IMR-90 (cell line): Measurements from ENCODE around the gene ADGRG6. TPM values are rescaled to one million over a fixed set of nuclear protein-coding genes. Genes with fewer than 3 reads are reported as not detected.

Experiments
- ATAC-seq: fragments of 200-7000 bp; cut with Tn5 transposase; 2 replicates; pipeline ENCODE4 v1.9.1; 2020; ENCODE audit warnings: low read depth, mild to moderate bottlenecking, moderate library complexity
- BruUV-seq: library from RNA; stranded (reverse); fragments of 400-500 nt; replicated peaks from 2 replicates; lab custom pipeline; 2021; lab: Mats Ljungman, UMichigan
- CTCF ChIA-PET: fragments of 300-600 bp; formaldehyde crosslinking; extraction: SDS; loops from one replicate; lab custom pipeline; 2021; ENCODE audit warnings: antibody characterized with exemption; lab: Yijun Ruan, JAX
- POLR2A ChIA-PET: fragments of 300-600 bp; sonication (Branson Sonifier 250); formaldehyde crosslinking; loops from one replicate; lab custom pipeline; 2022; ENCODE audit warnings: antibody characterized with exemption; ENCODE audit not compliant: unreplicated experiment; lab: Charles Lee
- DNase-seq: peaks from one replicate; pipeline ENCODE4 v3.0.0; 2013
- H2AFZ ChIP-seq: replicated peaks from 2 replicates; pipeline ENCODE3; 2013; ENCODE audit warnings: low read length, mild to moderate bottlenecking; ENCODE audit not compliant: poor library complexity
- H2AK5ac ChIP-seq: 2 replicates; pipeline ENCODE4 v1.6.1; 2013; ENCODE audit warnings: low read depth, low read length, inconsistent platforms
- H2AK9ac ChIP-seq: replicated peaks from 2 replicates; pipeline ENCODE3; 2013; ENCODE audit warnings: mild to moderate bottlenecking, low read depth, low read length, moderate library complexity; ENCODE audit not compliant: poor library complexity
- H2BK120ac ChIP-seq: 2 replicates; pipeline ENCODE4 v1.6.1; 2013; ENCODE audit warnings: low read depth, low read length, inconsistent platforms
- H2BK15ac ChIP-seq: 3 replicates; pipeline ENCODE4 v1.6.1; 2013; ENCODE audit warnings: low read depth, low read length, inconsistent platforms
- H2BK20ac ChIP-seq: 2 replicates; pipeline ENCODE4 v1.6.1; 2013; ENCODE audit warnings: low read depth, mild to moderate bottlenecking, inconsistent platforms, low read length, moderate library complexity
- H2BK5ac ChIP-seq: 2 replicates; pipeline ENCODE4 v1.6.1; 2013; ENCODE audit warnings: mild to moderate bottlenecking, low read depth, low read length, inconsistent platforms; ENCODE audit not compliant: poor library complexity, severe bottlenecking
- H3K14ac ChIP-seq: replicated peaks from 2 replicates; pipeline ENCODE4 v1.6.1; 2013; ENCODE audit warnings: low read depth, low read length, inconsistent platforms
- H3K18ac ChIP-seq: 2 replicates; pipeline ENCODE4 v1.6.1; 2013; ENCODE audit warnings: low read depth, low read length, control low read depth
- H3K23ac ChIP-seq: 2 replicates; pipeline ENCODE4 v1.6.1; 2013; ENCODE audit warnings: low read depth, low read length, inconsistent platforms
- H3K27ac ChIP-seq: 2 replicates; pipeline ENCODE4 v1.5.1; 2013; ENCODE audit warnings: mild to moderate bottlenecking, control low read depth, low read length; ENCODE audit not compliant: insufficient read depth
- H3K27me3 ChIP-seq: 2 replicates; pipeline ENCODE4 v1.6.1; 2013; ENCODE audit warnings: low read length; ENCODE audit not compliant: control insufficient read depth, insufficient read depth
- H3K36me3 ChIP-seq: 2 replicates; pipeline ENCODE4 v1.6.1; 2013; ENCODE audit warnings: low read length, mixed read lengths; ENCODE audit not compliant: control insufficient read depth, insufficient read depth
- H3K4ac ChIP-seq: 2 replicates; pipeline ENCODE4 v1.6.1; 2013; ENCODE audit warnings: low read depth, low read length, inconsistent platforms
- H3K4me1 ChIP-seq: 2 replicates; pipeline ENCODE4 v1.6.1; 2013; ENCODE audit warnings: low read length, mixed read lengths; ENCODE audit not compliant: control insufficient read depth, insufficient read depth
- H3K4me2 ChIP-seq: 2 replicates; pipeline ENCODE4 v1.6.1; 2013; ENCODE audit warnings: low read depth, mild to moderate bottlenecking, control low read depth, low read length, moderate library complexity
- H3K4me3 ChIP-seq: 2 replicates; pipeline ENCODE4 v1.5.1; 2013; ENCODE audit warnings: low read depth, mild to moderate bottlenecking, control low read depth, low read length, moderate library complexity; ENCODE audit not compliant: insufficient read depth
- H3K56ac ChIP-seq: 2 replicates; pipeline ENCODE4 v1.6.1; 2013; ENCODE audit warnings: low read length, inconsistent platforms; ENCODE audit not compliant: insufficient read depth; ENCODE audit errors: extremely low read depth
- H3K79me1 ChIP-seq, 2 experiments: 2 replicates each; pipeline ENCODE4 v1.6.1; 2013; ENCODE audit warnings: low read length in 2 of 2, inconsistent platforms in 1 of 2, low read depth in 1 of 2
- H3K9ac ChIP-seq: 2 replicates; pipeline ENCODE4 v1.6.1; 2013; ENCODE audit warnings: low read depth, low read length, control low read depth
- H3K9me1 ChIP-seq: 2 replicates; pipeline ENCODE4 v1.6.1; 2013; ENCODE audit warnings: low read length, inconsistent platforms; ENCODE audit not compliant: insufficient read depth
- H3K9me3 ChIP-seq: 2 replicates; pipeline ENCODE4 v1.6.1; 2013; ENCODE audit warnings: low read length; ENCODE audit not compliant: control insufficient read depth, insufficient read depth
- H4K20me1 ChIP-seq: 2 replicates; pipeline ENCODE4 v1.6.1; 2013; ENCODE audit warnings: low read length, inconsistent platforms; ENCODE audit not compliant: insufficient read depth
- H4K5ac ChIP-seq: 2 replicates; pipeline ENCODE4 v1.6.1; 2013; ENCODE audit warnings: mild to moderate bottlenecking, low read depth, low read length, control low read depth
- H4K8ac ChIP-seq, 2 experiments: 2 replicates each; pipeline ENCODE4 v1.6.1; 2013; ENCODE audit warnings: low read depth in 2 of 2, low read length in 2 of 2, control low read depth in 1 of 2, inconsistent platforms in 1 of 2
- H4K91ac ChIP-seq: 2 replicates; pipeline ENCODE4 v1.6.1; 2013; ENCODE audit warnings: low read depth, low read length, inconsistent platforms; ENCODE audit not compliant: insufficient read depth
- BHLHE40 ChIP-seq: fragments of 150-350 bp; IDR thresholded peaks from 2 replicates; pipeline ENCODE4 v1.6.1; 2016; ENCODE audit warnings: mild to moderate bottlenecking, low read depth, low read length
- CEBPB ChIP-seq: IDR thresholded peaks from 2 replicates; pipeline ENCODE4 v1.6.1; 2012; ENCODE audit warnings: low read depth, low read length, improper control_type of control experiment
- FOS ChIP-seq: fragments of 150-350 bp; IDR thresholded peaks from 2 replicates; pipeline ENCODE4 v1.6.1; 2016; ENCODE audit warnings: low read depth, low read length
- MAFK ChIP-seq: IDR thresholded peaks from 2 replicates; pipeline ENCODE4 v1.6.1; 2012; ENCODE audit warnings: low read depth, low read length, improper control_type of control experiment
- MAZ ChIP-seq: IDR thresholded peaks from 2 replicates; pipeline ENCODE4 v1.6.1; 2012; ENCODE audit warnings: low read depth, mild to moderate bottlenecking, low read length, improper control_type of control experiment, moderate library complexity, borderline replicate concordance
- RAD21 ChIP-seq: IDR thresholded peaks from 2 replicates; pipeline ENCODE4 v1.6.1; 2012; ENCODE audit warnings: low read length, improper control_type of control experiment
- RCOR1 ChIP-seq: IDR thresholded peaks from 2 replicates; pipeline ENCODE4 v1.6.1; 2012; ENCODE audit warnings: mild to moderate bottlenecking, low read length, improper control_type of control experiment; ENCODE audit not compliant: insufficient replicate concordance
- SMC3 ChIP-seq: fragments of 150-350 bp; IDR thresholded peaks from 2 replicates; pipeline ENCODE4 v1.6.1; 2016; ENCODE audit warnings: low read depth, mild to moderate bottlenecking, antibody characterized with exemption, low read length, moderate library complexity
- WGBS, 2 experiments: methylation state at CpG; one replicate each; pipeline versions ENCODE4 v1.1.5 to v1.1.7; 2013; ENCODE audit warnings: missing lambda C conversion rate in 2 of 2; ENCODE audit not compliant: insufficient read length in 1 of 2; ENCODE audit errors: extremely low coverage in 2 of 2; 5-methylcytosine and 5-hydroxymethylcytosine counted together
- dilution Hi-C: fragments of 300-500 bp; cut with HindIII; formaldehyde crosslinking; loops from one replicate; pipeline ENCODE4 v1.14.3; 2018; ENCODE audit warnings: low sequenced_read_pairs; ENCODE audit not compliant: unreplicated experiment
- in situ Hi-C: fragments of 300-500 bp; cut with MboI; formaldehyde crosslinking; loops from 3 replicates; pipeline ENCODE4 v1.14.3; 2019; ENCODE audit warnings: low sequenced_read_pairs, inconsistent platforms, mixed read lengths
- intact Hi-C: fragments of 100-400 bp; cut with micrococcal nuclease; formaldehyde crosslinking; loops from 2 replicates; pipeline ENCODE4 v1.10.0; 2022
- polyA plus RNA-seq, 3 experiments: library from polyadenylated mRNA; depleted of rRNA; stranded (reverse); fragments of >200 nt; gene quantifications; 2 replicates each; pipeline ENCODE4 v1.2.3, GENCODE V29; 2012; ENCODE audit warnings: low replicate concordance in 1 of 3
- total RNA-seq: library from RNA; depleted of rRNA; stranded (reverse); fragments of >200 nt; gene quantifications from 2 replicates; pipeline ENCODE4 v1.2.3, GENCODE V29; 2012

Gene ADGRG6
- total and polyA plus RNA-seq, 2 of the 4 experiments (the other 2 are of a cell fraction) = 10.0 to 20.3 TPM

- Histone ChIP-seq H4K8ac (no peak overlapping the region), H2BK120ac (no peak overlapping the region), H3K9me3 (no peaks in the 10 kb centered on the region), H2AFZ (no peak overlapping the region), H2BK15ac (no peak overlapping the region), H2AK5ac (no peak overlapping the region), H2BK5ac (no peak overlapping the region), H4K20me1 (no peaks in the 10 kb centered on the region), H3K18ac (no peak overlapping the region), H4K91ac (no peak overlapping the region), H3K27me3 (no peaks in the 10 kb centered on the region), H3K27ac (no peak overlapping the region), H3K9ac (no peak overlapping the region), H2BK20ac (no peak overlapping the region), H3K79me1 (no peaks in the 10 kb centered on the region), H3K56ac (no peak overlapping the region), H3K4ac (no peak overlapping the region), H3K4me2 (no peak overlapping the region), H3K14ac (no peak overlapping the region), H4K5ac (no peak overlapping the region), H3K9me1 (0 out of 2 replicates have a peak, but pooled peaks cover 4% of the 10 kb centered on the region), H2AK9ac (no peak overlapping the region), H3K36me3 (peaks cover 2% of the 10 kb centered on the region; the same call in 1 of the 2 replicates), H3K4me3 (no peak overlapping the region), H3K23ac (no peak overlapping the region), H3K4me1 (peaks cover 3% of the 10 kb centered on the region)
- DNase-seq (no peak), ATAC-seq (no peak)
- ChIA-PET CTCF (no interaction called here), POLR2A (no interaction called here)
- intact Hi-C loops (no loop called here), dilution Hi-C loops (no loop called here), in situ Hi-C loops (no loop called here)
- no TSS peak for BruUV-seq
- WGBS, 2 experiments = no CpG with 5 or more reads among the region's 2 CpGs
- no peak for TF ChIP-seq MAZ
- TF ChIP-seq BHLHE40 = no peak
- no peak for TF ChIP-seq MAFK
- TF ChIP-seq RAD21 = no peak
- TF ChIP-seq RCOR1 = no peak
- TF ChIP-seq CEBPB = no peak
- no peak for TF ChIP-seq SMC3
- no peak for TF ChIP-seq FOS
Measured at GRCh38 chr6:142446168-142446567, 144.4 kb downstream of the ADGRG6 start.
